ENCODE measurements around the gene RNGTT. TPM values are rescaled to one million over a fixed set of nuclear protein-coding genes. Genes with fewer than 3 reads are reported as not detected.
A peak's percentile ranks its signal among the peaks of the same experiment; 100 is the strongest.

The RNGTT gene
- total RNA-seq, 6 experiments from 2014 or later = 16.0 to 17.4 (median 16.8) TPM

GRCh38 chr6:88708197-88708744 is 255.1 kb downstream of the RNGTT start:
- TF ChIP-seq, protein P1, sequence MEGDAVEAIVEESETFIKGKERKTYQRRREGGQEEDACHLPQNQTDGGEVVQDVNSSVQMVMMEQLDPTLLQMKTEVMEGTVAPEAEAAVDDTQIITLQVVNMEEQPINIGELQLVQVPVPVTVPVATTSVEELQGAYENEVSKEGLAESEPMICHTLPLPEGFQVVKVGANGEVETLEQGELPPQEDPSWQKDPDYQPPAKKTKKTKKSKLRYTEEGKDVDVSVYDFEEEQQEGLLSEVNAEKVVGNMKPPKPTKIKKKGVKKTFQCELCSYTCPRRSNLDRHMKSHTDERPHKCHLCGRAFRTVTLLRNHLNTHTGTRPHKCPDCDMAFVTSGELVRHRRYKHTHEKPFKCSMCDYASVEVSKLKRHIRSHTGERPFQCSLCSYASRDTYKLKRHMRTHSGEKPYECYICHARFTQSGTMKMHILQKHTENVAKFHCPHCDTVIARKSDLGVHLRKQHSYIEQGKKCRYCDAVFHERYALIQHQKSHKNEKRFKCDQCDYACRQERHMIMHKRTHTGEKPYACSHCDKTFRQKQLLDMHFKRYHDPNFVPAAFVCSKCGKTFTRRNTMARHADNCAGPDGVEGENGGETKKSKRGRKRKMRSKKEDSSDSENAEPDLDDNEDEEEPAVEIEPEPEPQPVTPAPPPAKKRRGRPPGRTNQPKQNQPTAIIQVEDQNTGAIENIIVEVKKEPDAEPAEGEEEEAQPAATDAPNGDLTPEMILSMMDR (IDR thresholded peaks at IDR 0.05) = no peak
- H3K9me3 Mint-ChIP-seq = no peaks in the 10 kb centered on the region
- no peak overlapping the region for H3K4me3 Mint-ChIP-seq
- no peak for DNase-seq
- H3K27me3 Mint-ChIP-seq (ENCODE audit: insufficient read depth) = no peaks in the 10 kb centered on the region; the same call in 1 of the 2 replicates
- H3K27ac Mint-ChIP-seq = no peak overlapping the region
- peaks cover 3% of the 10 kb centered on the region for H3K36me3 Mint-ChIP-seq (ENCODE audit: low read depth)
- H3K4me1 Mint-ChIP-seq (ENCODE audit: low read depth) = no peaks in the 10 kb centered on the region; the same call in 1 of the 2 replicates

DNA sequence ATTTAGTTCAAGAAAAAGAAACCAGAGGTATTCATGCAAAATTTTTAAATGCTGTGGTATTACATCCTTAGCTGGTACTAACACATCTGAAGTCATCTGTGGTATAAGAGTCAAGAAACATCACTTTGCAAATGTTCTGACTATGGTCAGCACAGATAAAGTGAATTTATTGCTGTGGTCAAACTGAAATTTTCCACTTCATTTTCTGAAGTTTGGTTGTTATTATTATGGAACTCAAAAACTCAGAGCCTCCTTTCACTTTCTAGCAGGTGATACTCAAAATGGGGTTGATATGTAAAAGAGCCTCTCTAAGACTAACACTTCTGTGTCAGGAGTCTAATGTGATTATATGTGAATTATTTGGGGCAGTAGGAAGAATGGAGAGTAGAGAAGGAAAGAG is 257.8 kb downstream of the RNGTT start:
- no peaks in the 10 kb centered on the region for H3K9me3 Mint-ChIP-seq
- H3K27ac Mint-ChIP-seq = no peak overlapping the region
- no peak overlapping the region for H3K4me3 Mint-ChIP-seq
- H3K36me3 Mint-ChIP-seq (ENCODE audit: low read depth) = peaks cover 5% of the 10 kb centered on the region
- peaks cover 5% of the 10 kb centered on the region for H3K4me1 Mint-ChIP-seq (ENCODE audit: low read depth)
- TF ChIP-seq, protein P1 (IDR thresholded peaks at IDR 0.05) = no peak
- no peak for DNase-seq
- H3K27me3 Mint-ChIP-seq (ENCODE audit: insufficient read depth) = no peaks in the 10 kb centered on the region; the same call in 1 of the 2 replicates

GRCh38 chr6:88704980-88705379 is 258.4 kb downstream of the RNGTT start:
- Mint-ChIP-seq H3K27me3 (ENCODE audit: insufficient read depth) (no peaks in the 10 kb centered on the region; the same call in 1 of the 2 replicates), H3K9me3 (no peaks in the 10 kb centered on the region), H3K36me3 (ENCODE audit: low read depth) (peaks cover 5% of the 10 kb centered on the region), H3K27ac (no peak overlapping the region), H3K4me1 (ENCODE audit: low read depth) (peaks cover 11% of the 10 kb centered on the region), H3K4me3 (no peak overlapping the region)
- TF ChIP-seq, protein P1 (IDR thresholded peaks at IDR 0.05) = no peak
- peak; percentile 1 for DNase-seq

GRCh38 chr6:88702956-88703556 is 260.4 kb downstream of the RNGTT start:
- H3K27me3 Mint-ChIP-seq (ENCODE audit: insufficient read depth) = no peaks in the 10 kb centered on the region; the same call in 1 of the 2 replicates
- H3K27ac Mint-ChIP-seq = no peak overlapping the region
- no peak for DNase-seq

DNA sequence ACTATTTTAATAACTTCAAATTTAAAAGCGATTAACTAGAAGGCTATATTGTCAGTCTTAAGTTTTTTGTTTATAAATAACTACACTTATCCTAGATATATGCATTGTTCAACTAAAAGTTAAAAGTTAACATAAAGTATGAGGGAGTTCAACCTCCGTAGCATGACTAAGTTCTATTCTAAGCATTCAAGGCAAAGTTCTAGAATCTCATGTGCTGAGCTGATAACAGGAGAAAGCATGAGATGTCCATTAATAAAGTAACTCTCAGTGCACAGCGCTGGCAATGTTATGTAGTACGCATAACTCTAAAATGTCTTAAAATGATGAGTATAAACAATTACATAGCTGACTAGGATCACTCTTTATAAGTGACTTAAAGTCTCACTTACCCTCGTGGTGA is 264.8 kb downstream of the RNGTT start:
- H3K27me3 Mint-ChIP-seq (ENCODE audit: insufficient read depth) = no peaks in the 10 kb centered on the region
- H3K36me3 Mint-ChIP-seq (ENCODE audit: low read depth) = peaks cover 14% of the 10 kb centered on the region
- no peak for DNase-seq
- H3K9me3 Mint-ChIP-seq = no peaks in the 10 kb centered on the region; the same call in 1 of the 2 replicates
- peaks cover 11% of the 10 kb centered on the region for H3K4me1 Mint-ChIP-seq (ENCODE audit: low read depth)
- no peak overlapping the region for H3K4me3 Mint-ChIP-seq
- no peak overlapping the region for H3K27ac Mint-ChIP-seq
- TF ChIP-seq, protein P1 (IDR thresholded peaks at IDR 0.05) = no peak

More at GRCh38 chr6:88702956-88703556, 260.4 kb downstream of the RNGTT start:
- Mint-ChIP-seq H3K4me3 (no peak overlapping the region), H3K36me3 (ENCODE audit: low read depth) (peaks cover 5% of the 10 kb centered on the region), H3K9me3 (no peaks in the 10 kb centered on the region), H3K4me1 (ENCODE audit: low read depth) (peaks cover 11% of the 10 kb centered on the region)
- TF ChIP-seq, protein P1 (IDR thresholded peaks at IDR 0.05) = no peak

Measured in HFFc6 (cell line).